Epithelial cell of esophagus (primary cell): ENCODE results near the gene SHOC2.
"Not testable (repeated sequence)": the region's sequence is repeated elsewhere in the genome, so short reads cannot be mapped to it uniquely, and the experiment has no call there.

ENCODE experiments used
- DNase-seq: peaks from one replicate; pipeline ENCODE4 v3.0.0; 2010; ENCODE audit warnings: low read depth
- H3K4me3 ChIP-seq: 2 replicates; pipeline ENCODE4 v1.5.1; 2011; ENCODE audit warnings: mild to moderate bottlenecking, low read length, control low read depth
- TF ChIP-seq, protein P1 (sequence below): IDR thresholded peaks from 2 replicates; pipeline ENCODE4 v1.5.1; 2011; ENCODE audit warnings: low read depth, mild to moderate bottlenecking, low read length, control low read depth, inconsistent platforms; ENCODE audit not compliant: insufficient read depth; ENCODE audit errors: missing control alignments

SHOC2 gene

DNA sequence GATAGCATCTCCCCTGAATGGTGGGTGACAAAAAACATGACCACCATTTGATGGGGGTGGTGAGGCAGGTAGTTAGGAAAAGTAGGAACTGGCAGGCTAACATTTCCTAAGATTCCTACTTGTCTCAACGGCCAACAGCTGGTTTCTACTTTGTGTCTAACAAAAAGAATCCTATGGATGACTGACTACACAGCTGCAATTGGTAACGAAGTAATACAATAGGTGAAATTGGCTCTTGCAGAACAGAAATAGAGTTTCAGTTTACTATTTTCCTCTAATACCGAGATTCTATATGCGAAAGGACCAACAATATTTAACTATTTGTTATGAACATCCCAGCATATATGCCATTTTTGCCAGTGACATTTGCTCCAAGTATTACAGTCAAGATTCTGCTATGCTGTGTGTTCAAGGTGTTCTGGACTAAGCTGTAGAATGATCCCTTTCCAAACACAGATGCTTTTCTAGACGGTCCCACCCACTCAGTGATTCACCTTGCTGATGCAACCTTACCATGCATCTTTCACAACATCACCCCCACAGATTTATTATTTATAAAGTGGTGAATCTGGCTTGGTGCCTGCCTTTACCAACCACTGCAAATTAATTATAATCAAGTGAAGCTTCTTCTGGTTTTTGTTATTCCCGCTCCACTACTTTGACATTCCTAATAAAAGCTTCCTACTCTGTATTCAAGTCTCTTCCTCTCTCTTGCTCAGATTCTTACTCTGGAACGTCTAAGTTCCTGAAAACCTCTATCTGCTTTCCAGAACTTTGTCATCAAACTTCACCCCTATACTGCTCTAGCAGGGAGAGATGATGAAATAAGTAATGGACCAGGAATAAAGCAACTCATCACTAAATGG lies 17.2 kb upstream of the SHOC2 start:
- TF ChIP-seq, protein P1, sequence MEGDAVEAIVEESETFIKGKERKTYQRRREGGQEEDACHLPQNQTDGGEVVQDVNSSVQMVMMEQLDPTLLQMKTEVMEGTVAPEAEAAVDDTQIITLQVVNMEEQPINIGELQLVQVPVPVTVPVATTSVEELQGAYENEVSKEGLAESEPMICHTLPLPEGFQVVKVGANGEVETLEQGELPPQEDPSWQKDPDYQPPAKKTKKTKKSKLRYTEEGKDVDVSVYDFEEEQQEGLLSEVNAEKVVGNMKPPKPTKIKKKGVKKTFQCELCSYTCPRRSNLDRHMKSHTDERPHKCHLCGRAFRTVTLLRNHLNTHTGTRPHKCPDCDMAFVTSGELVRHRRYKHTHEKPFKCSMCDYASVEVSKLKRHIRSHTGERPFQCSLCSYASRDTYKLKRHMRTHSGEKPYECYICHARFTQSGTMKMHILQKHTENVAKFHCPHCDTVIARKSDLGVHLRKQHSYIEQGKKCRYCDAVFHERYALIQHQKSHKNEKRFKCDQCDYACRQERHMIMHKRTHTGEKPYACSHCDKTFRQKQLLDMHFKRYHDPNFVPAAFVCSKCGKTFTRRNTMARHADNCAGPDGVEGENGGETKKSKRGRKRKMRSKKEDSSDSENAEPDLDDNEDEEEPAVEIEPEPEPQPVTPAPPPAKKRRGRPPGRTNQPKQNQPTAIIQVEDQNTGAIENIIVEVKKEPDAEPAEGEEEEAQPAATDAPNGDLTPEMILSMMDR: no peak
- DNase-seq: peak; percentile 94
- no peak overlapping the region for H3K4me3 ChIP-seq

DNA sequence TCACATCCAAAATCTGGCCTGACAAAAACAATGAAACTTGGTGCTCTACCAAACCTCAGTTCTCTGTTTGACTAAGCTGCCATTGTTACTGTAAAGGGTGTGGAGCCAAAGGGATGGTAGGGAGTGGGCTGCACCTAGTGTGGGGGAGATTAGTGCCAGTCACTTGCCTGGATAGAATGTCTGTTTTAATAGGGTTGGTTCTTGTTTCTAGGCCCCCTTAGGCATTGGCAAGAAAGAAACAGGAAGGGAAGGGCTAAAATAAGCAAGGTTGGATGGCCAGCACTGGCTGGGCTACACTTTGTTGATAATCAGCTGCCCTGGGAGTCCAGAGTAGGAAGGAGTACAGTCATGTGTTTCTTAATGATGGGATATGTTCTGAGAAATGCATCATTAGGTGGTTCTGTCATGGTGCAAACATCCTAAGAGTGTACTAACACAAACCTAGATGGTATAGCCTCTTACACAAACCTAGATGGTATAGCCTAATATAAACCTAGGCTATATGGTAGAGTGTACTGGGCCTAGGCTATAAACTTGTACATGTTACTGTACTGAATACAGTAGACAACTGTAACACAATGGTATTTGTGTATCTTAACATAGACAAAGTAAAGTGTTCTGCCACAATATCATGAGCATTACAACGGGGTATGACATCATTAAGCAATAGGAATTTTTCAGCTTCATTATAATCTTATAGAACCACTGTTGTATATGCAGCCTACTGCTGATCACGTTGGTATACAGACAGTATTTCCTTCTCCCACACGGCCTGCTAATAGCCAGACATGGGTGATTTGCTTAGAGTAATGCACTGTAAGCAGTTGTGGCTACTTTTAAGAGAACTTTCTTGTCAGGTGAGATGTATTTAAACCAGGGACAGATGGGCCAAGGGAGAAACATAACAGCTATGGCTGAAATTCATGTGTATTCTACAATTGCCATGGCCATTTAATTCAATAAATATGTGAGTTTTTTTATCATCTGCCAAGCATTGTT lies 15.8 kb upstream of the SHOC2 start:
- H3K4me3 ChIP-seq: no peak overlapping the region
- no peak for DNase-seq
- TF ChIP-seq, protein P1: no peak

DNA sequence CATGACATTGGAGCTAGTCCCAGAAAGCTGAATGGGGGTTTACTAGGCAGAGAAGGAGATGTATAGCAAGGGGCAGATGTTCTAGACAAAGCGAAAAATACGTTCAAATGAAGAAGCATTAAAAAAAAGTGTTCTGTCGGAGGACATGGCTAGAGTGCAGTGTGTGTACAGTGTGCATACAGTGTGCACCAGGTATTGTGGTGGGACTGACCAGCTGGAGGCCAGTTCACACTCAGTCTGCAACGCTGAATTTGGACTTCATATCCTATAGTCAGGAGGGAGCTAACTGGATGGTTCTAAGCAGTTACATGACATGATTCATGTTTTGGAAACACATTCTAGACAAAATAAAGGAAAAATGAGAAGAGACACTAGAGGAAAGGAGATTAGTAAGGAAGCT lies 9.3 kb upstream of the SHOC2 start:
- TF ChIP-seq, protein P1: no peak
- no peak overlapping the region for H3K4me3 ChIP-seq
- DNase-seq: no peak

DNA sequence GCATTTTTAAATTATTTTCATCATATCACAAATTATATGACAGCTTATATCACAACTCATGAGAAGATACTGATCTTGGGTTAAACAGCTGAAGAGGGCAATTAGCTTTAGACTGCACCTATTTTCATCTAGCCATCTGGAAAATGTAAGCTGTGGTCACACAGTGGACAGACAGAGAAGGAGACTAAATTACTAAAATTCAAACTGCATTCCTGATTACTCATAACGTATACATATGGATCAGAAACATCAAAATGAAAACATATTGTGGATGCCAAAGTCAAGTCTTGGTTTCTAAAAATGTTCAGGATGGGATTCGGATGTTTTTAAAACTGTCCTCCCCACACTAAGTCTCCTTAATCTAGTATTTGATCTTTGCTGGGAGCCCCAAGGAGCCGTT lies 7.0 kb upstream of the SHOC2 start:
- DNase-seq: no peak
- TF ChIP-seq, protein P1: no peak

DNA sequence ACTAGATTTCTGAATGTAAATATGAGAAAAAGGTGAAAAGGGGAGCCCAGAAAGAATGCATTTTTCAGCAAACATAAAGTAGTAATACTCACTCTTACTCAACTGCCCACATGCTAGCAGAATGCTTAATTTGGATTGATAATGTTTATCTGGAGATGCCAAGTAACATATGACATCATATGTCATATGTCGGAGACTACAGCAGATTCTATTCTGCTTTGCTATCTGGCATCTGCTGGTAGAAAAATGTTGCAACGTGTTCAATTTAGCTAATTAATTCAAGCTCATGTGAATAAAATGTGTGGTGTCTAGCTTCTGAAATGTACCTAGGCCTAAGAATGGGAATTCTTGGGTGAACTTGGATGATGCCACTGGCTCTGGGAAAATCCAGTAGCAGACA lies 5.0 kb upstream of the SHOC2 start:
- TF ChIP-seq, protein P1: no peak
- DNase-seq: no peak
- H3K4me3 ChIP-seq: no peak overlapping the region

More for the DNA sequence above, 7.0 kb upstream of the SHOC2 start:
- no peak overlapping the region for H3K4me3 ChIP-seq

DNA sequence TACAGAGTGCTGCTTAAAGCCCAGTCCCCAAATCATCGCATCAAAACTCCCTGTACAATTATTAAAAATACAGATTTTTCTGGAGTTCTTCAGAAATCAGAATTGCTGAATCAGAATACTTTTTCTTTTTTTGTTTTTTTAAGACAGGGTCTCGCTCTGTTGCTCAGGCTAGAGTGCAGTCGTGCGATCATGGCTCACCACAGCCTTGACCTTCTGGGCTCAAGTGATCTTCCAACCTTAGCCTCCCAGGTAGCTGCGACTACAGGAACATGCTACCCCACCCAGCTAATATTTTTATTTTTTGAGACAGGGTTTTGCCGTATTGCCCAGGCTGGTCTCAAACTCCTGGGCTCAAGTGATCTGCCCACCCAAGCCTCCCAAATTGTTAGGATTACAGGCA lies 4.4 kb upstream of the SHOC2 start:
- TF ChIP-seq, protein P1: no peak
- H3K4me3 ChIP-seq: no peak overlapping the region
- no peak for DNase-seq

DNA sequence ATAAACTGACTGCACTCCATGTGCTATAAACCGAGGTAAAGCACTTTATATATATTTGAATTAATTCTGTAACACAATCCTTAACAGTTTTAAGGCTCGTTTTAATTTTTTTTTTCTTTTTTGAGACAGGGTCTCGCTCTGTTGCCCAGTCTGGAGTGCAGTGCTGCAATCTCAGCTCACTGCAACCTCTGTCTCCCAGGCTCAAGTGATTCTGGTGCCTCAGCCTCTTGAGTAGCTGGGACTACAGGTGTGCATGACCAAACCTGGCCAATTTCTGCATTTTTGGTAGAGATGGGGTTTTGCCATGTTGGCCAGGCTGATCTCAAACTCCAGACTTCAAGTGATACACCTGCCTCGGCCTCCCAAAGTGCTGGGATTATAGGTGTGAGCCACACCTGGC lies 3.8 kb upstream of the SHOC2 start:
- not testable (repeated sequence) for H3K4me3 ChIP-seq, DNase-seq
